Right ventricle myocardium inferior (tissue), 1 donor: ENCODE data around the gene IDI1. TPM values are rescaled to one million over a fixed set of nuclear protein-coding genes. Genes with fewer than 3 reads are reported as not detected.
A peak's percentile ranks its signal among the peaks of the same experiment; 100 is the strongest.

Experiments
- ATAC-seq: fragments of 200-7000 bp; cut with Tn5 transposase; one replicate; pipeline ENCODE4 v1.9.1; 2020; ENCODE audit warnings: mild to moderate bottlenecking, moderate library complexity
- DNase-seq: peaks from one replicate; pipeline ENCODE4 v3.0.0; 2021; ENCODE audit errors: missing footprints
- intact Hi-C: fragments of 100-400 bp; cut with DNase I; formaldehyde crosslinking; loops from one replicate; pipeline ENCODE4 v1.11.0; 2022
- long read RNA-seq: library from polyadenylated mRNA; unstranded; transcript quantifications from one replicate; pipeline ENCODE4 v2.0.0, GENCODE V29; 2021
- total RNA-seq: library from RNA; stranded (reverse); fragmentation: NEBNext Ultra II Directional; extraction: Animal tissue kit (Norgen Biotek cat#: 25700); gene quantifications from one replicate; pipeline ENCODE4 v1.2.1, GENCODE V29; 2021
- donor health status: DM: no; HTN: yes; CAD: no; lungs with severe emphysema.

Gene IDI1
- total RNA-seq, result 14.6 TPM
- long read RNA-seq, transcript IDI1-201 (5 exons, 2,301 nt), result minor isoform, 9 of 19 reads
- long read RNA-seq, transcript IDI1-205 (4 exons, 1,066 nt), result major isoform, 10 of 19 reads
- long read RNA-seq, partial matches to known transcripts, result 0 of 19 reads
- long read RNA-seq, other reads (novel, unspliced or antisense), result 0 of 19 reads

DNA sequence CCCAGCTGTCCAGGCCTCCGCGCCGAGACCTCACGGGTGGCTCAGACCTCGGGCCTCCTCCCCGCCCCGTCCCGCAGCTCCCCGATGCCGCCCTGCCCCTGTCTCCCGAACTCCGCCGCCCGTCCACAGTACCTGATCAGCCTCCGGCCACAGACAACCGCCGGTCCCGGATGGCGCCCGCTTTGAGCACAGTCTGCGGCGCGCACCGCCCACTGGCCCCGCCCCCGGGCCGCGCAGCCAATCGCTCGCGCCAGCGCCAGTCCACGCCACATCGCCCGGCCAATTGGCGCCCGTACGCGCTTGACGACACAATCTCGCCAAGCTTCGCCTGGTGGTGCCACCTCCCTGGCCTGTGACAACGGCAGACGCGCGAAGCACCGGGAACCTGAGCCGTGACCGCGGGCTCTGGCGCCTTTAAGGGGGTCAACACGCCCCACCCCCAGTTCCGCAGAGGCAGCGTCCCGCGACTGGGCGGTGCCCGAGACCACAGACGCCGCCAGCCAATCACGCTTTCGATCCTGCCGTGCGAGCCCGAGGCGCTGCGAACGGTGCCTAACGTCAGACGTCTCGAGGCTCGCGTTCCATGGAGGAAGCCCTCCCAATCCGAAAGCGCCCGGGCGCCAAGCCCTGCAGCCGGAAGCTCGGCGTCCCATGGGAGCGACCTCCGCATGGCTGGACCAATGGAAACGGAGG, at the start of gene IDI1:
IDI1 (minus strand) TSS at position 388 of the 693 bp plus-strand sequence; CDS start at position 272, 116 bp downstream.
- ATAC-seq (peak; percentile 97), DNase-seq (peak; percentile 99)
- intact Hi-C loops, result loop anchor here (2.0 to 5.0 kb wide), 2 partner anchors 60 to 362 kb away; partner anchors contain the start of genes DIP2C and GTPBP4

DNA sequence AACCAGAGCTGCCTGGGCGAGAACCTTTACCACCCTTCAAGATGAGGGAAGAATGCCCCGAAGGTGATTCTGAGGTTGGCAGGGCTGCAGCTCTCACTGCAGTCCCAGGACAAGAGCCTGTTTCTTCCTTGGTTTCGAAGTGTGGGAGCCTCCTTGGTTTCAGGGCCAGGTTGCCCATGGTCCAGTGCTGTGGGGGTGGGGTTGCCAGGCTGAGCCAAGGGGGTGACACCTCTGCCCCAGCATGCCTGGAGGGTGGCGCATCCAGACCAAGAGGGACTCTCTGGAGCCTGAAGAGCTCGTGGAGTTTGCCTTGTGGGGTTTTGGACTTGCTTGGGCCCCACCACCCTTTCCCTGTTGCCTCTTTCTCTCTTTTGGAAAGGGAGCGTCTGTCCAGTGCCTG, 48.5 kb upstream of the IDI1 start:
- DNase-seq (no peak), ATAC-seq (no peak)
- intact Hi-C loops, result no loop called here

DNA sequence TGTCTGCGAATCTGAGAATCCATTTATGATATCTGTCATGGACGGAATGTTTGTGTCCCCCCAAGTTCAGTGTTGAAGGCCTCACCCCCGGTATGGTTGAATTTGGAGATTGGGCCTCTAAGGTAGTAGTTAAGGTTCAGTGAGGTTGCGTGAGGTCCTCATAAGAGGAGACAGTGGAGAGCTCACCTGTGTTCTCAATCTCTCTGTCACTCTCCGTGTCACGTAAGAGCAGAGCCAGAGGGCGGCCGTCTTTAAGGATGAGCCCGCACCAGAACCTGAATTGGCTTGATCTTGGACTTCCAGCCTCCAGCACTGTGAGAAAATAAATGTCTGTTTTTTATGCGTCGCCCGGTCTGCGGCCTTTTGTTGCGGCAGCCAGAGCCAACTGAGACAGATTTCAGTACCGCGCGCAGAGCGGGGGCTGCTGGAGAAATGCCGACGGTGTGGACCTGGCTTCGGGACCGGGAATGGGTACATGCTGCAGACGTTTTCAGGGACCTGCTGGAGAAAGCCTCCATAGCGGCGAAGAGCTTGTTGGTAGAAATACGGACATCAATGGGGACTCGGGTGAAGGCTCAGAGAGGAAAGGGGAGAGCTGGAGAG, 47.5 kb upstream of the IDI1 start:
- ATAC-seq (no peak), DNase-seq (no peak)
- intact Hi-C loops, result no loop called here

DNA sequence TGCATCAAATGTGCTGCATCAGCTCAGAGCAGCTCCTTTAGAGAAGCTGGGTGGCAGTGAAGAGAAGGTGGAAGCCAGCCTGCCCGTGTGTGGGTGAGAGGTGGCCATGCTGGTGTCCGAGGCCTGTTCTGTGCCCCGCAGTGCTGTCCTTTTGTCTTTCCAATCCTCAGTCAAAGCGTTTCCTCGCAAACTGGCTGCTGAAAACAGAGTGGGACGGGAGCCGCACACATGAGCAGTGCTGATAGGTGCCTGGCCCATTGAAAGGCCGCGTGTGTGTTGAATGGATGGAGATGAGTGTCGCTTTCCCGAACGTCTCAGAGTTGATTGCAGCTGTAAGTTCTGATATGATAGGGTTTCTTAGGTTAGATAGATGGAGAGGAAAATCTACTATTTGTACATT, 46.6 kb upstream of the IDI1 start:
- ATAC-seq, result no peak
- intact Hi-C loops, result no loop called here
- DNase-seq, result no peak

DNA sequence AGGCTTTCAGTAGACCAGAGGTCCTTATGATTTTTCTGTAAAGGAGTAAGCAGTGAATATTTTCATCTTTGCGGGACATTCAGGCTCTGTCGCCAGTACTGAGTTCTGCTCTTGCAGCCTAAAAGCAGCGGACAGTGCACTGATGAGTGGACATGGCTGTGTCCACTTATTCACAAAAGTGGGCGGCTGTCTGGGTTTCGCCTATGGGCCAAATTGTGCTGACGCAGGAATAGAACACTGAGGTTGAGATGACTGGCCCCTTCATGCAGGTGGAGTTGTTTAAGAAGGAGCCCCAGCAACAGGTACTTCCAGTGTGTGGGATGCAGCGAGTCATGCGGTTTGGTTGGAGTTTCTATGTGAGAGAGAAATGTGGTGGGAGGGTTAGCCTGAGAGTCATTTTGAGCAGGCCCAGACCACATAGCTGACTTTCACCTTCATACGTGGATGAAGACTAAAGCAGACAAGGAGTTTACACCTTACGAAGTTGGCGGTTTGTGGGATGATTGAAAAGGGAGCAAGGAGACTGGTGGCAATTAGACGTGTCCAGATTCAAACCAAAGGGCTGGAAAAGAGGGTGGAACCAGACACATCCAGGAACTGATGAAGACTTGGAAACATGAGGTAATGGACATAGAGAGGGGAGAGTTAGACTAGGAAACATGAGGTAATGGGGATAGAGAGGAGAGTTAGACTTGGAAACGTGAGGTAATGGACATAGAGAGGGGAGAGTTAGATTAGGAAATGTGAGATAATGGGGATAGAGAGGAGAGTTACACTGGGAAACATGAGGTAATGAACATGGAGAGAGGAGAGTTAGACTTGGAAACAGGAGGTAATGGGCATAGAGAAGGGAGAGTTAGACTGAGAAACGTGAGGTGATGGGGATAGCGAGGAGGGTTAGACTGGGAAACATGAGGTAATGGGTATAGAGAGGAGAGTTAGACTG, 45.5 kb upstream of the IDI1 start:
- DNase-seq (no peak), ATAC-seq (no peak)
- intact Hi-C loops, result no loop called here

DNA sequence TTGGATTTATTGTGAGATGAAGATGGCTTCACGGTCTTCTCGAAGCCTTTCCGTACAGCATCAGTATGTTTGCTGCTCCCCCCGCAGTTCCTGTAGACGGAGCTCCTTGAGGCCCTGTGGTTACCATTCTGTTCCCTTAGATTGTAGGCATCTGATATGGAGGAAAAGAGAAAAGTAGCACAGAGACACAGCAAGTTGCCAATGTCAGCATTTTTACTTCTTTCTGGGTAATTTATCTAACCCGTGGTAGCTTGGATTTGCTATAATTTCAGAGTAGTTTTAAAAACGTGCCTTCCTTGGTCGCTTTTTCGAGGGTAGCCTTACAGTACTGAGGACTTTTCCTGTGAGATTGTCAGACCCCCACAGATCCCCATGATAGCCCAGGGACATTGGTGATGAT, 44.8 kb upstream of the IDI1 start:
- intact Hi-C loops, result no loop called here
- DNase-seq (no peak), ATAC-seq (no peak)

DNA sequence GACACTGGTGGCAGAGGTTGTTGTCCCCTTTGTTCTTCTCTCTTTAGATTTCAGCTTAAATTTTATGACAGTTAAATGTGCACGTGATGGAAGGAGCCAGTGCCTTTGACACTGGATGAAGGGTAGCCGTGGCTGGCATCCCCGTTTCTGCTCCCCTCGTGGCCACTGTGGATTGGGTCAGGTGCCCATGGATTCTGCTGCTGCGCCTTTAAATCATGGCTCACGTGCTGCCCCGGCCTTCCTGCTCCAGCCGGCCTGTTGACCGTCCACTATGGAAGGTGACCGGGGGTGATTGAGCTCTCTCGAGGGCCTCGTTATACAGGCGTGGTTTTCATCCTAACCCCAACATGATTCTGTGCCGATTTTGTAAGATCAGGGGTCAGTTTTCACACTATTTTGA, 41.8 kb upstream of the IDI1 start:
- intact Hi-C loops, result no loop called here
- ATAC-seq, result no peak
- DNase-seq, result no peak

DNA sequence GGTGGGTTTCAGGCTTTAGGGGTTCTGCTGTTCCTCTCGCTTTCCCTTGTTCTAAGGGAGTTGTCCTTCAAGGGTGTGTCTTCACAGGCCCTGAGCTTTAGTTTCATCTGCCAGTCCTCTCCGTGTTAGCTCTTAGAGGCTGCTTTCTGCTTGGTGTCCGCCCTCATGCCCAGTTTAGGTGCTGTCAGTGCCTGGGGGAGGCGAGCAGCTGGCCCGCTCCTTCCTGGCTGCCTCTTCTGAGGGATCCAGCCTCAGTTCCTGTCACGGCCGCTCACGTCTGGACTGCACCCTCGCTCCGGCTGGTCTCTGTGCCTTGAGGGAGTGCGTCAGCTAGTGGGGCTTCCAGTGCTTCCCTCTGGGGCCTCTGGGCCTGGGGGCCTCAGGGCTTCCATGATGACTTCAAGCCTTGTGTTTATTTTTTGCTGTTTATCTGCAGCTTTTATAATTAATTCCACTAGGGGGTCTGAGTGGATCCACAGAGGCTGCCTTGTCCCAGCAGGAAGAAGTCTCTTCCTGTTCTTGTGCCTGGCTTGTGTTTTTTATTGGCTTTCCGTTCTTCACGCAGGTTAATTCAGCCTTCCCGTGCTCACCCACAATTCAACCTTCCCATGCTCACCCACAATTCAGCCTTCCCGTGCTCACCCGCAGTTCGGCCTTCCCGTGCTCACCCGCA, 40.2 kb upstream of the IDI1 start:
- DNase-seq, result no peak

DNA sequence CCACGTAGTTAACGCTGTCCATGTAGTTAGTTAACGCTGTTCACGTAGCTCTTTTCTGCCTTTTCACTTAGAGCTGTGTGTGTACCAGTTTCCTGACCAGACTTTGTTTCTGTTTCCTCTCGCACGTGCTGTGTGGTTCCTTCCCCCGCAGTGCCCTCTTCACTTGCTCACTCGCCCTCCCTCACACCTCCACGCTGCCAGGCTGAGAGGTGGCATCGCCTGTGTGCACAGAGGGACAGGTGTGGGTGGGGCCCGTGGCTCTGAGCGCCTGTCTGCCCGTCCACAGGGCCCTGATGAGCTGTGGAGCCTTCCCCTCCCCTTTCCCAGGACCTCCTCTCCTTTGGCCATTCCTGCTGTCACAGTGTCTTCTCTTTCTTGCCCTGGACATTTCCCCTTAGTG, 37.9 kb upstream of the IDI1 start:
- intact Hi-C loops, result no loop called here
- ATAC-seq, result no peak
- DNase-seq, result no peak

More for the DNA sequence above, 40.2 kb upstream of the IDI1 start:
- intact Hi-C loops, result no loop called here
- no peak for ATAC-seq

DNA sequence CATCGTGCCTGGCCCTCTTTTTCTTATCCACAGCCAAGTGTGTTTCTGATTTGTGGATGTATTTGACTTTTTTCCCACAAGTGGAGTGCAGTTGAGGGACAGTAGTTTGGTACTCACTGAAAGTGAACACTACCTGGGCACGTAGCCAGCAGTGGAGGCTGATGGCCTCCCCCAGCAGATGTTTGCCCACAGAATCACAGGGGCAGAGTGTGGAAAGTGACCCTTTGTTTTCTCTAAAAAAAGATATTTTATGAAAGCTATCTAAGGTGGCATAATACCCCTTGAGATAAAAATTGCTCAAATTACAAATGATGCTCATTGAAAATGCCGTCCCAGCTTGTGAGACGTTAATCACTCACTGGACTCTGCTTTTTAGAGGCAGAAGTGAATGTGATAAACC, 36.3 kb upstream of the IDI1 start:
- intact Hi-C loops, result no loop called here
- ATAC-seq (no peak), DNase-seq (no peak)

DNA sequence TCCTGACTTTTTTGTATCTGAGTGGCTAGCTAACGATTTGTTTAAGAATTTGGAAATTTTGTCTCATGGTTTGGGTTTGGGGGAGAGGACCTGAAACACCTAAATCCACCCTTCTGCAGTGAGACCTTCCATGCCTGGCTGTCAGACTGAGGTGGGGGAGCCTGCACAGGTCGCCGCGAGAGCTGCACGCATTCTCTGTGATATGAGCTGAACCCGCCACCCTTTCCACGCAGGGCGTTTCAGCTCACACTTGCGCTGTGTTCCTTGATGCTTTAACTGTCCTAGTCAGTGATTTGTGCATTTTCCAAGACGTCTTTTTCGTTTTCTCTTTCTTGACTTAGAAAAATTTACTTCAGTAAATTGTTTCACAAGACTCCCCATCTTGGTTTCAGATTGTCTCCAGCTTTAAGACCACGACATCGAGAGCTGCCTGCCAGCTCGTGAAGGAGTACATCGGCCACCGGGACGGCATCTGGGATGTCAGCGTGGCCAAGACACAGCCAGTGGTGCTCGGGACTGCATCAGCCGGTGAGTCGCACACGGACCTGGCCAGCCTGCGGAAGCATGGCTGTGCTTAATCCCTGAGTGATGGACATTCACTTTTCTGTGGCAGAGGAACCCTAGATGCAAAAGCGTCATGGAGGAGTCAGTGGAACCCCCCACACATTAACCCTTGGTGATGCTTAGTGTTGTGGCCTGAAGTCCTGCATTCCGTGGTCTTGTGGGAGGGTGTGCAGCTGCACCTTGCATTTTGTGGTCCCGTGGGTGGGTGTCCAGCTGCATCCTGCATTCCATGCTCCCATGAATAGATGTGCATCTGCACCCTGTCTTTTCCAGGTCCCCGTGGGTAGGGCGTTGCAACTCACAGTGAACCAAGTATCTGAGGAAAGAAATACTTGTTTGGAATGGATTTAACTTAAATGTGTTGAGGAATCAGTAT, 35.4 kb upstream of the IDI1 start:
- intact Hi-C loops, result no loop called here
- DNase-seq, result no peak
- no peak for ATAC-seq

DNA sequence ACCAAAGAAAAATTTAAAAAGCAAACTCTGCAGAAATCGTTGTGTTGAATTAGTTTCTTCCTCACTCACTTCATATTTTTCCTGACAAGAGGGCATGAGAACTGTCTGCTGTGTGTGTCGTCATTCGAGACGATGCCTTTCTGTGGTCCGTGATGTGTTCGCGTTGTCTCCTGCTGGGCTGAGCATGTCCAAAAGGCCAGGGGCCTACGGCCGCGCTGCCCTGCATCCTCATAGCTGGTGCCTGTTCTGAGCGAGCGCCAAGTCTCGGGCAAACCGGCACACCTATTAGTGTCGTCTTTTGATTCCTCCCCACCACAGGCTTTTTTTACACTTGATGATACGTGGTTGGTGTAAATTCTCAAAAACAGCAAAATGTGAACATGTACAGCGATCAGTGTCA, 34.7 kb upstream of the IDI1 start:
- intact Hi-C loops, result no loop called here
- DNase-seq, result no peak

DNA sequence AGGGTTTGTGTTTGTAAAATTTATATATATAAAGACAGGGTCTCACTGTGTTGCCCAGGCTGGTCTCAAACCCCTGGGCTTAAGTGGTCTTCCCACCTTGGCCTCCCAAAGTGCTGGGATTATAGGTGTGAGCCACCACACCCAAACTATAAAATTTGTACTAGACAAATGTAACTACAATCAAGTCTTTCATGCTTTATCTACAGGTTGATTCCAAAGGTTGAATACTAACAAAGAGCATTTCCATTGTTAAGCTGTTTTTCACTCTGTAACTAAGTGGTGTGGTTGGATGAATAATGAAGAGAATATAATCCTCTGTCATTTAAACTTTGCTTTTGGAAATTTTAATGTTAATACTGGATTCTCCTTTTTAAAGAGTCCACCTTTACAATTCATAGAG, 29.7 kb upstream of the IDI1 start:
- DNase-seq (no peak), ATAC-seq (no peak)
- intact Hi-C loops, result no loop called here

More for the DNA sequence above, 34.7 kb upstream of the IDI1 start:
- ATAC-seq, result no peak

DNA sequence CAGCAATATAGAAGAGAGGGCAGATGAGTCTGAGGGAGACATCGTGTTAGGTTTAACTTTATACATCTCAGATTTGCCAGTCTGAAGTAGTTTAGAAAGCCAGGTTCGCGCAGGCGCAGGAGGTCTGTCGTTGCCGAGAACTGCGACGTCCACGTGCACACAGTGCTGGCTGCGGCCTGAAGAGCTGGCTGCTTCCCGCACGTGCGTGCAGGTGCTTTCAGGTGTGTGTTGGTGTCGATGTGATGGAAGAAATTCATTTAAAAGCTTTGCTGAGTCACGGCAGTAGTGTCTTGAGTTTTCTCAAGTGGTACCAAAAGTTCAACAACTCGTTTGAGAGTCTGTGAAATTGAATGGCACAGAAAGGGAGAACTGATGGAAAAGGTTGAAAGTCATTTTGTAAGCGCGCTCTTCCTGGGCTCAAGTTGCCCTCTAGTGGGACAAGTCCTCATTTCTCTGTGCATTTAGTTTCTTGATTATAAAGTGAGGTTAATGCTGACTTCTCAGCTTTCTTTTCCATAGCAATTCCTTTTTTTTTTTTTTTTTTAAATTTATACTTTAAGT, 25.9 kb upstream of the IDI1 start:
- DNase-seq (no peak), ATAC-seq (no peak)
- intact Hi-C loops, result no loop called here

DNA sequence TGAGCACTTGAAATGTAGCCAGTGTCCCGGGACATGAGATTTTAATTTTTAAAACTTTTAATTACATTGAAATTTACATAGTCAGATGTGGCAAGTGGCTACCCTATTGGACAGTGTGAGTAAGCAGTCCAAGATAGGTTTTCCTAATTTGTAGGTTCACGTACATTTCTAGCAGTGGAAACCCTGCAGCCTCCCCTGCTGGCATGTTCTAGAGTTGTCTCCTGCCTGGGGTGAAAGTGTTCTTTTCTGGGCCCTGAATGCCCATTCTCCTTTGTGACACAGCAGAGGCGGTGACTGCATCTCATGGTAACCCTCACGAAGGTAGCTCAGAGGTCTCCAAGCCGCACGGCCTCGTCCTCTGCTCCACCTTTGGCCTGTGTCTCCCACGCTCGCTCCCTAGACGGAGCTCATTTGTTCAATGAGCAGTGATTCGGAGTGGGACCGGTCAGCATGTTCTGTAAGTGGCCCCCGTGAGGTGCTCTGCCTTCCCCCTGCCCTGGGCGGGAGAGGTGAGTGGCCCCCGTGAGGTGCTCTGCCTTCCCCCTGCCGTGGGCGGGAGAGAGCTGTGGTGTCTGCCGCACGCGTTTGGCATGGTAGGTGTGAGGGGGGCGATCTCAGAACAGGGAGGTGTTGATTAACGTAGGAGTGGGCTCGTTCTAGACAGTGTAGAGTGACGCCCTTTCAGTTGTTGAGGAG, 25.3 kb upstream of the IDI1 start:
- intact Hi-C loops, result no loop called here
- DNase-seq, result no peak
- no peak for ATAC-seq

DNA sequence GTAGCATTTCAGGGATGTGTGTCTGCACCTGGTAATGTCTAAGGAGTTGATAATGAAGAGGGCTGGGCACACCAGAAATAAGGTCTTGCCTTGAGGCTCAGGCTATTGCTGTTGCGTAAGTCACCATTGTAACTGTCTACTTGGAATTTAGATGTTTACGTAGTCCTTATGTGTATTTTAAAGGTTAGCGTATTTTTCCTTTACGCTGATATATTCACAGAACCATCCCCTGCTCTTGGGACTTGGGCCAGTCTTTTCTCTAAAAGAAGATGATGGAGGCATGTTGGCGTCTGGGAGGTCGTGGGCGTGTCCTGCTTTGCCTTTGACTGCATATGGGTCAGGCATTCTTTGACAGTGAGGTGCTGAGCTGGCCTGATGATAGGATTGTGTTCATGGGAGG, 22.0 kb upstream of the IDI1 start:
- ATAC-seq (no peak), DNase-seq (no peak)
- intact Hi-C loops, result no loop called here
